GM08714 (cell line): Measurements from ENCODE around the gene DNTT.
"Not testable (repeated sequence)": the region's sequence is repeated elsewhere in the genome, so short reads cannot be mapped to it uniquely, and the experiment has no call there.

Experiments
- H3K4me3 ChIP-seq: fragments of 200-500 bp; sonication (Bioruptor generic); 2 replicates; pipeline ENCODE4 v1.5.1; 2014; ENCODE audit warnings: mild to moderate bottlenecking, low read length, inconsistent platforms
- ZNF274 ChIP-seq: IDR thresholded peaks from 2 replicates; pipeline ENCODE4 v1.6.1; 2012; ENCODE audit warnings: mild to moderate bottlenecking, low read depth, low read length

Gene DNTT

GRCh38 chr10:96287392-96288105 lies 16.7 kb upstream of the DNTT start:
- H3K4me3 ChIP-seq, result peak overlapping the region; percentile 67
- TF ChIP-seq ZNF274, result no peak

GRCh38 chr10:96288151-96288621 lies 16.0 kb upstream of the DNTT start:
- TF ChIP-seq ZNF274, result no peak
- peak overlapping the region; percentile 67 for H3K4me3 ChIP-seq

GRCh38 chr10:96289218-96289910 lies 14.9 kb upstream of the DNTT start:
- no peak overlapping the region; the same call in 1 of the 2 replicates for H3K4me3 ChIP-seq
- no peak for TF ChIP-seq ZNF274

GRCh38 chr10:96290368-96291133 lies 13.7 kb upstream of the DNTT start:
- TF ChIP-seq ZNF274, result no peak
- no peak overlapping the region; the same call in 1 of the 2 replicates for H3K4me3 ChIP-seq

GRCh38 chr10:96292971-96293920 lies 11.0 kb upstream of the DNTT start:
- no peak for TF ChIP-seq ZNF274
- H3K4me3 ChIP-seq, result no peak overlapping the region

- H3K4me3 ChIP-seq, result no peak overlapping the region
- TF ChIP-seq ZNF274, result no peak
Observed at GRCh38 chr10:96295475-96295874, 8.8 kb upstream of the DNTT start.

GRCh38 chr10:96297486-96297885 lies 6.7 kb upstream of the DNTT start:
- H3K4me3 ChIP-seq, result no peak overlapping the region
- no peak for TF ChIP-seq ZNF274

GRCh38 chr10:96298362-96298761 lies 5.9 kb upstream of the DNTT start:
- no peak overlapping the region for H3K4me3 ChIP-seq

GRCh38 chr10:96299383-96299782 lies 4.9 kb upstream of the DNTT start:
- TF ChIP-seq ZNF274, result no peak
- H3K4me3 ChIP-seq, result no peak overlapping the region; the same call in 1 of the 2 replicates

More at GRCh38 chr10:96298362-96298761, 5.9 kb upstream of the DNTT start:
- no peak for TF ChIP-seq ZNF274

- no peak overlapping the region for H3K4me3 ChIP-seq
- no peak for TF ChIP-seq ZNF274
Observed at GRCh38 chr10:96301616-96302015, 2.6 kb upstream of the DNTT start.

GRCh38 chr10:96305019-96305418 lies 785 bp downstream of the DNTT start:
- H3K4me3 ChIP-seq, result no peak overlapping the region
- no peak for TF ChIP-seq ZNF274

- TF ChIP-seq ZNF274, result no peak
- H3K4me3 ChIP-seq, result no peak overlapping the region
Observed at GRCh38 chr10:96306516-96306915, 2.3 kb downstream of the DNTT start.

- H3K4me3 ChIP-seq, result not testable (repeated sequence)
Observed at GRCh38 chr10:96308854-96309253, 4.6 kb downstream of the DNTT start.

GRCh38 chr10:96309628-96310320 lies 5.5 kb downstream of the DNTT start:
- H3K4me3 ChIP-seq, result no peak overlapping the region
- no peak for TF ChIP-seq ZNF274
